Stimulated activated CD8-positive, alpha-beta memory T cell treated with anti-CD3 and anti-CD28 coated beads, Interleukin-2, amount 100 ng/mL, for 48 hours (primary cell): ENCODE results near the gene ALDOB.
"Not testable (repeated sequence)": the region's sequence is repeated elsewhere in the genome, so short reads cannot be mapped to it uniquely, and the experiment has no call there.

Source experiments
- DNase-seq, 2 donors: peaks; one replicate each; pipeline ENCODE4 v3.0.0-alpha.2; 2020; ENCODE audit warnings: low read depth in 2 of 2

Gene ALDOB

GRCh38 chr9:101387871-101388506, 47.6 kb downstream of the ALDOB start:
- DNase-seq, result no peak

- not testable (repeated sequence) for DNase-seq
Measured at GRCh38 chr9:101384873-101385536, 50.6 kb downstream of the ALDOB start, which contains the start of gene BAAT. Gene BAAT, minus strand, starts transcription at chr9:101385006. Its CDS starts 13,602 bp downstream, at chr9:101371404.

- no peak for DNase-seq
Measured at GRCh38 chr9:101383361-101383760, 52.2 kb downstream of the ALDOB start.

GRCh38 chr9:101381833-101382342, 53.7 kb downstream of the ALDOB start:
- no peak for DNase-seq

- no peak for DNase-seq
Measured at GRCh38 chr9:101381118-101381517, 54.5 kb downstream of the ALDOB start.

GRCh38 chr9:101380295-101380694, 55.3 kb downstream of the ALDOB start:
- no peak for DNase-seq

GRCh38 chr9:101376111-101376848, 59.3 kb downstream of the ALDOB start:
- DNase-seq, result no peak

- DNase-seq, result no peak
Measured at GRCh38 chr9:101375546-101375945, 60.0 kb downstream of the ALDOB start.

GRCh38 chr9:101372327-101373118, 63.1 kb downstream of the ALDOB start:
- DNase-seq, result no peak

GRCh38 chr9:101371813-101372212, 63.8 kb downstream of the ALDOB start:
- no peak for DNase-seq
